HG03066 (cell line): Measurements from ENCODE around the gene ADAMTS2.
"Not testable (repeated sequence)": the region's sequence is repeated elsewhere in the genome, so short reads cannot be mapped to it uniquely, and the experiment has no call there.

ENCODE experiments used
- ATAC-seq: cut with Tn5 transposase; IDR thresholded peaks from one replicate; pipeline ENCODE4 v1.9.1; 2021; ENCODE audit warnings: low read depth; ENCODE audit not compliant: unreplicated experiment

Gene ADAMTS2

GRCh38 chr5:179285776-179286162 lies 59.5 kb downstream of the ADAMTS2 start:
- not testable (repeated sequence) for ATAC-seq

GRCh38 chr5:179284751-179285631 lies 60.3 kb downstream of the ADAMTS2 start:
- no peak for ATAC-seq

- ATAC-seq: not testable (repeated sequence)
These were observed 61.4 kb downstream of the ADAMTS2 start for GRCh38 chr5:179283908-179284307.

GRCh38 chr5:179281694-179282093 lies 63.6 kb downstream of the ADAMTS2 start:
- ATAC-seq: no peak

GRCh38 chr5:179280095-179280490 lies 65.2 kb downstream of the ADAMTS2 start:
- no peak for ATAC-seq

GRCh38 chr5:179279347-179280094 lies 65.7 kb downstream of the ADAMTS2 start:
- no peak for ATAC-seq

- ATAC-seq: no peak
These were observed 66.7 kb downstream of the ADAMTS2 start for GRCh38 chr5:179278546-179278945.

GRCh38 chr5:179278119-179278518 lies 67.1 kb downstream of the ADAMTS2 start:
- ATAC-seq: no peak

- ATAC-seq: no peak
These were observed 68.3 kb downstream of the ADAMTS2 start for GRCh38 chr5:179276838-179277395.

GRCh38 chr5:179275941-179276837 lies 69.1 kb downstream of the ADAMTS2 start:
- no peak for ATAC-seq

GRCh38 chr5:179275381-179275878 lies 69.8 kb downstream of the ADAMTS2 start:
- no peak for ATAC-seq

GRCh38 chr5:179274321-179275315 lies 70.6 kb downstream of the ADAMTS2 start:
- no peak for ATAC-seq

GRCh38 chr5:179273441-179274145 lies 71.7 kb downstream of the ADAMTS2 start:
- ATAC-seq: no peak

GRCh38 chr5:179273073-179273435 lies 72.2 kb downstream of the ADAMTS2 start:
- no peak for ATAC-seq

- ATAC-seq: no peak
These were observed 72.8 kb downstream of the ADAMTS2 start for GRCh38 chr5:179272326-179273072.

- ATAC-seq: no peak
These were observed 73.4 kb downstream of the ADAMTS2 start for GRCh38 chr5:179271821-179272325.

- no peak for ATAC-seq
These were observed 73.9 kb downstream of the ADAMTS2 start for GRCh38 chr5:179271428-179271734.
